Keratinocyte (primary cell): ENCODE measurements around the gene LILRB5.

Experiments
- EZH2 ChIP-seq: IDR thresholded peaks from one replicate; pipeline ENCODE4 v1.6.1; 2012; ENCODE audit warnings: inconsistent platforms, mild to moderate bottlenecking, low read length, moderate library complexity
- TF ChIP-seq, protein P1 (sequence below), 3 experiments: IDR thresholded peaks in 1 of 3; conservative IDR thresholded peaks in 1 of 3; optimal IDR thresholded peaks in 1 of 3; 2 replicates in 2 of 3; 3 replicates in 1 of 3; pipeline versions ENCODE3 to v1.5.1; 2011; ENCODE audit warnings: low read length in 3 of 3, mild to moderate bottlenecking in 3 of 3, moderate library complexity in 2 of 3, control low read depth in 1 of 3, inconsistent platforms in 1 of 3; ENCODE audit not compliant: insufficient read depth in 2 of 3; ENCODE audit errors: extremely low read depth in 1 of 3

GRCh38 chr19:54229146-54229545 lies 27.9 kb downstream of the LILRB5 start:
- TF ChIP-seq, protein P1, sequence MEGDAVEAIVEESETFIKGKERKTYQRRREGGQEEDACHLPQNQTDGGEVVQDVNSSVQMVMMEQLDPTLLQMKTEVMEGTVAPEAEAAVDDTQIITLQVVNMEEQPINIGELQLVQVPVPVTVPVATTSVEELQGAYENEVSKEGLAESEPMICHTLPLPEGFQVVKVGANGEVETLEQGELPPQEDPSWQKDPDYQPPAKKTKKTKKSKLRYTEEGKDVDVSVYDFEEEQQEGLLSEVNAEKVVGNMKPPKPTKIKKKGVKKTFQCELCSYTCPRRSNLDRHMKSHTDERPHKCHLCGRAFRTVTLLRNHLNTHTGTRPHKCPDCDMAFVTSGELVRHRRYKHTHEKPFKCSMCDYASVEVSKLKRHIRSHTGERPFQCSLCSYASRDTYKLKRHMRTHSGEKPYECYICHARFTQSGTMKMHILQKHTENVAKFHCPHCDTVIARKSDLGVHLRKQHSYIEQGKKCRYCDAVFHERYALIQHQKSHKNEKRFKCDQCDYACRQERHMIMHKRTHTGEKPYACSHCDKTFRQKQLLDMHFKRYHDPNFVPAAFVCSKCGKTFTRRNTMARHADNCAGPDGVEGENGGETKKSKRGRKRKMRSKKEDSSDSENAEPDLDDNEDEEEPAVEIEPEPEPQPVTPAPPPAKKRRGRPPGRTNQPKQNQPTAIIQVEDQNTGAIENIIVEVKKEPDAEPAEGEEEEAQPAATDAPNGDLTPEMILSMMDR (optimal IDR thresholded peaks at IDR 0.05 in 1 of 3, IDR thresholded peaks at IDR 0.05 in 1 of 3, conservative IDR thresholded peaks at IDR 0.05 in 1 of 3; ENCODE audit: extremely low read depth in 1 of 3, insufficient read depth in 2 of 3, low read length in 3 of 3), result no peak
- TF ChIP-seq EZH2, result no peak
